Putamen (tissue), 1 donor: ENCODE measurements around the gene BACH2.
A peak's percentile ranks its signal among the peaks of the same experiment; 100 is the strongest.

Experiments used
- DNase-seq: peaks from one replicate; pipeline ENCODE4 v3.0.0-alpha.2; 2016; ENCODE audit warnings: low spot score

BACH2 gene

DNA sequence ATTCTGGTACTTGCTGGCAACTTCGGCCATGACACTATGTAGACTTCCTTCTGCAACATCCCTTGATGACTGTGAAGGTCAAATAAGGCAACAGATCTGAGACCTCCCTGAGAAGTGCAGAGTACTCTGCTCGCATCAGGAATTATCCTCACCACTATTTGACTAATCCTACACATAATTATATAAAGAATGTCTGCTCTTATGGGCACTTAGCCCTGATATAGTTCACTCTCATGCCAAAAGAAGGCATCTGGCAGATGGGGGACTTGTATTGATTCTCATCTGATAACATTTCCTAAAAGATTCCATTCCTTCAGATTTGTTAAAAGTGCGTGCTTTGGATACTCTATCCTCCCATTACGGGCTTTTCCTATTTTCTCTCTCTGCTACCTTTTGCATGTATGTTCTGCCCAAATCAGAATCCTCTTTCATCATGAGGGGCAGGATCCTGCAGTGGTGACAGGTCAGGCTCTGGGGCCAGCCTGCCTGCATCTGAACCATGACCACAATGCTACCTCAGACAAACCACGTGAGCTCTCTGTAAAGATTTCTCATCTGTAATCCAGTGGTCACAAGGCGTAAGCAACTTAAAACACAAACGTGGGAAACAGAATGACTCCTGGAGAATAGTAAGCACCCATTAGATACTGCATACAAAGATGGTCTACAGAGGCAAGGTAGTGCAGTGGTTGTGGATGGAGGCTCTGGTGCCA, 268.4 kb downstream of the BACH2 start:
- DNase-seq = no peak

DNA sequence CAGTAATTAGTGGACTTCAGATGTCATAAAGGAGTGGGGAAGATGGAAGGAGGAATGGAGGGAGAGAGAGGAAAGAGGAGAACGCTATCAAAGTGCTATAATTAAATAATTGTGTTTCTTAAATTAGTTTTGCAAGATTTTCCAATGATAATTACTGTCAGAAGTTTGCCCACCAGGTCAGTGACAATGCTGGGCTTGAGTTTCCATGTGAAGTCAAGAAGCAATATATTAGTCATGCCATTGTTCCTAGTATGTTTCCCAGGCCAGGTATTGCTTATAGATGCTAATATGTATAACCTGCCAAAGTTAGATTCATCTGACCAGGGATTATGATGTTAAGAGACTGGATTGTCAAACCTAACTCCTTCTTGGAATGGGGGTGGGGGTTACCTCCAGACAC, 270.4 kb downstream of the BACH2 start:
- no peak for DNase-seq

DNA sequence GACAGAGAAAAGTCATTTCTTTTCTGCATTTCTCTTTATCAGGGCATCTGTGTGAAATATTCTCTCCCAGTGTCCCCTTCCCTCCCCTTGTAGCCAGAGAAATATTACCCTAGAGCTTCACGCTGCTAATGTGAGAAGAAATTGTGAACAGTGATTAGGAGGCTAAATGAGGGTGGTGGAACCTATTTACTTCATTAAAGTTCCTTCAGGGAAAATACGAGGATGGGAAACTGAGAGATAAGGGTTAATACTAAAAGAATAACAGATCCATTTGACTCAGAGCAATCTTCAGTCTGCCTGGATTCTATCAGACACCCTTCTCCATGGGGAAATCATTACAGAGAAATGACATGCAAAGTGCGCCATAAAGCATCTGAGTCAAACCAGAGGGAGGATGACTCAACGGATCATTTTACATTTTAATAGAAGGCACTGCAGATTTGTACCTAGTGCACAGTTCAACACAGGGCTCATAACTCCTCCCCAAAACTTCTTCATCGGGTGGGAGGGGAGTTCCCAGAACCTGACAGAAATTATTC, 271.1 kb downstream of the BACH2 start:
- DNase-seq = peak; percentile 69

DNA sequence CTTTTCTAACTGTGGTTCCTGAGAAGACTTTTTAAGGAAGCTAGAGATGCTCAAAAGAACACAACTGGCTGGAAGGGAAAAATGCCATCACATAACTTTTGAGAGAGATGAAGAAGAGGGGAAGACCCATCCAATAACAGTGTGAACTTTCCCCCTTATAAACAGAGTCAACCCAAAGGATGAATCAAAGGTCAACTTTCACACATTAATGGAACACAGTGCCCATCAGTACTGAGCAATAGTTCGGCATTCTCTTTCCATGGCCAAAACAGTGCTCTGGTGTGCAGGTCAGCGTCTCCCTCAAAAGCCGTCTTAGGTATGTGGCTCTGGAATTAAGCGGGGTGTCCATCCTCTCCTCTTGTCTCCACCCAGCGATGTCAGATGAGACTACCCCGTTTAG, 272.0 kb downstream of the BACH2 start:
- DNase-seq = no peak

DNA sequence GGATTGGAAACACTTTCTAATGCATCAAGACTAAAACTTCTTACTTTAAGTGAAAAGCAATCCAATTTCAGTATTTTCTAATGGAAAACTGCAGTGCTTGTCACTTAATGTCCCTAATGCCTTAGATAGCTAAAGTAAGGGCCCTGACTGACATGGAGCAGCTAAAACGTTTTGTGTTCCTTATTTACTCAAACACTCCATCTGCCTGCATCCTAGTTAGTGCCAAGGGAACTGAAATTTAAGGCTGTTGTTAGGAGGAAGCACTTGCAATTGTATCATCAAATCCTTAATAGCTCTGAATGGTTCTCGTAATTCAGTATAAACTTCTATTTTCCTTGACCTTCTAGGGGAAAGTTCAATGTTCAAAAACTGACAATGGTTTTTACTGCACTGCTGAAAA, 274.9 kb downstream of the BACH2 start:
- DNase-seq = no peak

DNA sequence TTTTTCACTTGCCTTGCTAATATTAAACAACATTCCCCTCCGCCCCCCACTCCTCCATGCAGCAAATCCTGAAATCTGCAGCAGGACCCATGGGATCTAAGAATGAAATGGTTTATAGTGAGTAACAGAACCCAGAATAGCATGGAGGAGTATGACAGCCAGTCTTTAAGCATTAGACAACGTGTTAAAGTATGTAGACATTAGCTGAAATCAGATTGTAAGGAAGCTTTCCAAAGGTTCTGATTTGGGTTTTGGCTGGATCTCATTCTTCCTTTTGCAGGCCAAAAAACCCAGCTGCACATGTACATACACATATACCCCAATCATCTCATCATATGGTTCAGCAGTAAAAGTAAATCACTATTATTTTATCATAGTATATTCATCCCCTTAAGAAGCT, 275.9 kb downstream of the BACH2 start:
- DNase-seq = no peak

DNA sequence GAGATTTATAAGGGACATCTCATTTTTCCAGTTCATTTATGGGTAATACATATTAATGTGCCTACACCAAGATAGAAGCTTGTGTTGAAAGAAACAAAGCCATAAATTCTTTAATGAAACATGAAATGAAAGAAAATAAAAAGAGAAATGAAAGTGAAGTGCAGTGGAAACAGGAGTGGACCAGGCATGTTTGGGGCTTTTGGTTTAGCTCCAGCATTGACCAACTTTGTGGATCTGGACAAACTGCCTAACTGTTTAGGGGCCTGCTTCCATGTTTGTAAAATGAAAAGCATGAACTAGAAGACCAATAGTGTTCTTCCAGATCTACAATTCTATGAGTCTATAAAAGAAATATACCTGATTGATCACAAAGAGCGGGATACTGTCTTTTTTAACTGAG, 277.4 kb downstream of the BACH2 start:
- DNase-seq = no peak

DNA sequence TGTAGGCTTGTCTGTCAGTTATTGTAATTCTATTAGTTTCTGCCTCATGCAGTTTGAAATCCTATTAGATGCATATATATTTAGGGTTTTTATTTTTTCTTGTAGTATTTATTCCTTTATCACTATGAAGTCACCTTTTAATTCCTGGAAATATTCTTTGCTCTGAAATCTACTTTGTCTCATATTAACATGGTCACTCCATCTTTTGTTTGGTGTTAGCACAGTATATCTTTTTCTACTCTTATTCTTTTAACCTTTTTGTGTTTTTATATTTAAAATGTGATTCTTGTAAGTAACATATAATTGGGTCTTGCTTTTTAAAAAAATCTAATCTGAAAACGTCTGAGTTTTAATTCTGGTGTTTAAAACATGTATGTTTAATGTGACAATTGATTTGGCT, 280.8 kb downstream of the BACH2 start:
- DNase-seq = no peak

DNA sequence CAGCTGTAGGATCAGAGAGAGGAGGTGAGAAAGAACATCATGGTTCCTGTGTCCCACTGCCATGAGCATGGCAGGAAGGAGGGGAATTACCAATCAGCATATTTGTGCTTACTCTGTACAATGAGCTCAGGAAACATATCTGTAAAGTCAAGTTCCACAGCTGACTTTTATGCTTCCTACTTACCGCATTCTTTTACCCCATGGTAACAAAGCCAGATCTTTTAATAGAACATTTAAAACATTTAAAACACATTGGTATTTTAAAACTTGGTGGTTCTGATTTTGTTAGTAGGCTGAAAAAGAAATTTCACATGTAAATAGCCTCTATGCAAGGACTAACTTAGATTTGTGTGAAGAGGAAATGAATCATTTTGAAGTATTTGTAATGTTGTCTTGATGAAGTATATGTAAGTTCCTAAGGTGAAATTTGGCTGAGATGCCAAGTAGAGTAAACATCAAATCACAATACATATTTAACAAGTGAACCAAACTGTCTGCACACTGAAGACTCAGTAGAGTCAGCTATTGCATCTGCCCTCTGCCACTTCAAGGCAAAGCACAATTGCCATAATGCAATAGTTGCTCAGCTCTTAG, 287.6 kb downstream of the BACH2 start:
- DNase-seq = no peak

DNA sequence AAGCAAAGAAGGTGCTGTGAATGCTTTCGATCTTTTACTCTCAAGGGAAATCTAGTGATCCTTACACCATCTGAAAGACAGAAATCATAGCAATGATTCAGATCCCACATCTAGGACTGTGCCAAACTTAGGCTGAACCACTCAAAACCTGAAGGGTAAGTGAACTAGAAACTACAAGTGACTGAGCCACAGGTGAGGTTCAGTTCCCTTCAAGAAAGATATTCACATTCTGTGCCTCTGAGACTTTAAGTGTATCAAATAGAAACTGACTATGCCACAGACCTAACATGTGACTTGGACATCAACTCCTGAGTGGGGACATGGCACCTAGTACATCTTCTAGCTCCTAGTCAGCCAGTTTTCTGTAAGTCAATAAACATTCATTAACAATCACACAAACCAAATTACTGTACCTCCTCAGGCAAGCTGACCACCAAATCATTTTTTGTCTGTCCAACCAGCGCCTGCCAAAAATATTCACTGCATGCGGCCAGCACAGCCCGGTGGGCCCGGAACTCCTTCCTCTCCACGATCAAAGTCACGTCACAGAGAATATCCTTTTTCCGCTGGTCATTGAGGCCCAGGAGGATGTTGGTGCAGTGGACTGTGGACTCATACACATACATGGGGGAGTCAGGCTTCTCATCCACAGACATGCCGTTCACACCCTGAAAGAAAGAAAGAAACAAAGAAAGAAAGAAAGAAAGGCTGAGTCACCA, 288.3 kb downstream of the BACH2 start:
- no peak for DNase-seq

DNA sequence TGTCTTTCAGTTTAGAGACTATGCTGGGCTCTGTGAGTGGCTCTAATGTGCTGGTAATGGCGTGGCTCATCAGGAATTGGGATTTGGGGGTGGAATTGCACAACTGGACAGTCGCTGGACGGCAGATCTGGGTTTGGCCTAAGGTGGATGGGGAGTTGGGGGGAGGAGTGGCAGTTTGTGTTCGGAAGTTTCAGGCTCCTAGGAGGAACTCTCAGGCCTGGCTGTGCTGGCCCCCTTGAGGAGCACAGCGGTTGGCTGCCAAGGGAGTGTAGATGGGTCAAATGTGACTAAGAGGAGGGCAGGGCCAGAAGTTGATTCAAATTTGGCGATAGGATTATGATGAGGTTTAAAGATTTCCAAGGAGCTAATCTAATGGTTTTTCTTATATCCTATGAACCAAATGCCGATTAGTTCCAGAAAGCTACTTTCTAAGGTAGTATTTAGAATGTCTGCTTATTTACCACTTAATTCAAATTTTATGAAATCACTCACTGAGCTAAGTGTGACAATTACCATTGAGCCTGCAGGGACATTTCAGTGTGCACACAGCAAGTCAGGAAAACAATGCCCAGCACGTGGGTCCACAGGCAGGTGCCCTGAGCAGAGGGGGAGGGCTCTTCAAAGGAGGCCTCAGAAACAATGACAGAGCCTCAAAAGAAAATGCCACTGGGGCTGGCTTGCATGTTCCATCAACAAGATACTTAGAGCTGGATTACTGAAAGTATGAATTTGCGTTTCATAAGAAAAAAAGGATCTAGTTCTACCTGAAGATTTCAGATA, 291.4 kb downstream of the BACH2 start:
- DNase-seq = no peak

DNA sequence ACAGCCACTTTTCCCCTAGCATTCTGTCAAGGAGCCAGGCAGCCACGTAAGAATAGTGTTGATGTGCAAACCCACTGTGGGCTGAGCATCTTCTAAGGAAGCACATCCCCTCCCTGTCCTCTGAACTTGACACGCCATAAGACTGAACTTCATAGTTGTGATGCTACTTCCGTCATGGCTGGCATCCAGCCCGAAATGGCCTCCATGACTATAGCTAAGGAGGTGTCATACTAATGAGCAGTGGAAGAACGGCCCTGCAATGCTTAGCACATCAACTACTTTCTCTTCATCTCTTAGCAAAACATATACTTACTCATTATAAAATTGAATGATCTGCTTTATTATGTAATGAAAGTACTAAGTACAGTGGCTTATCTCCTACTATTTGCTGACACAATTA, 292.1 kb downstream of the BACH2 start:
- DNase-seq = no peak

DNA sequence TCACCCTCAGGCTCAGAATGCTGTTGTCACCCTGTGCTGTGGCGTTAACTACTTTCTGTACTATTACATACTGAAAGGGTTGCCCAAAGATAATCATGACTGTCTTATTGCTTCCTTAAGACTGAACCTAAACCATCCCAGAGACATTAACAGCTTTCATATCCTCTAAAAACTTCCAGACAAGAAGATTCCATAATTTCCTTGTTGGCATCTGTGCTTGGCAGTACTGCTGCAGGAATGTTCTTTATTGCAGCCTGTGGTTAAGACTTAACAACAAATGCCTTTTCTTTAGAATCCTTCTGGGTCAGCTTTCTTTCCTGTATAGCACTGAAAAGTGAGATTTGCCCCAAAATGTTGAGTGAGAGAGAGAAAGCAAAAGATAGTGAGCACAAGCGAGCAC, 292.7 kb downstream of the BACH2 start:
- DNase-seq = no peak

DNA sequence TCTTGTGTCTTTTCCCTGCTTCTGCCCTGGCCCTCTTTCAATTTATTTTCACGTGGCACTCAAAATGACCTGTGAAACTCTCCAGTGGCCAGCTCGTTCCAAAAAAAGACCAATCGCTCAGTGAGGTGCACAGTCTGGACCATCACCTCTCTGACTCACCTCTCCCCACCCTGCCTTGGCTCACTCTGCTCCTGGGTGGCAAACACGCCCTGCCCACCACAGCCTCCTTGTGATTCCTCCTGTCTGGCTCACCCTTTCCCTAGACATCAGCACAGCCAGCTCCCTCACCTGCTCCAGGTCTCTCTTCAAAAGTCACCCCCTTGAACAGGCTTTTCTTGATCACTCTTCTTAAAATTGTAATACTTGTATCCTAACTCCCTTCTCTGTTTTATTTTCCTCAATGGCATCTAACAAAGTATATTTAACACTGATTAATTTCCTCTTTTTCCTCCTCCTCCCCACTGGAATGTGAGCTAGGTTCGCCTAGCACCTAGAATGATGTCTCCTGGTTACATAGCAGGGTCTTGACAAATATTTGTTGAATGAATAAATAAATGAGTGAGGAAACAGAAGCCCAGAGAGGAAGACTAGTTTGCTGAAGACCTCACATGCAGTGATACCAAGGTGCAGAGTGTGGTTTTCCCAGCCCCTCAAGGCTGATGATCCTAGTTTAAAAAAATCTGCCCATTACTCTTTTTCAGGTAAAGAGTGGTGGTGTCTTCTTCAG, 293.4 kb downstream of the BACH2 start:
- no peak for DNase-seq

DNA sequence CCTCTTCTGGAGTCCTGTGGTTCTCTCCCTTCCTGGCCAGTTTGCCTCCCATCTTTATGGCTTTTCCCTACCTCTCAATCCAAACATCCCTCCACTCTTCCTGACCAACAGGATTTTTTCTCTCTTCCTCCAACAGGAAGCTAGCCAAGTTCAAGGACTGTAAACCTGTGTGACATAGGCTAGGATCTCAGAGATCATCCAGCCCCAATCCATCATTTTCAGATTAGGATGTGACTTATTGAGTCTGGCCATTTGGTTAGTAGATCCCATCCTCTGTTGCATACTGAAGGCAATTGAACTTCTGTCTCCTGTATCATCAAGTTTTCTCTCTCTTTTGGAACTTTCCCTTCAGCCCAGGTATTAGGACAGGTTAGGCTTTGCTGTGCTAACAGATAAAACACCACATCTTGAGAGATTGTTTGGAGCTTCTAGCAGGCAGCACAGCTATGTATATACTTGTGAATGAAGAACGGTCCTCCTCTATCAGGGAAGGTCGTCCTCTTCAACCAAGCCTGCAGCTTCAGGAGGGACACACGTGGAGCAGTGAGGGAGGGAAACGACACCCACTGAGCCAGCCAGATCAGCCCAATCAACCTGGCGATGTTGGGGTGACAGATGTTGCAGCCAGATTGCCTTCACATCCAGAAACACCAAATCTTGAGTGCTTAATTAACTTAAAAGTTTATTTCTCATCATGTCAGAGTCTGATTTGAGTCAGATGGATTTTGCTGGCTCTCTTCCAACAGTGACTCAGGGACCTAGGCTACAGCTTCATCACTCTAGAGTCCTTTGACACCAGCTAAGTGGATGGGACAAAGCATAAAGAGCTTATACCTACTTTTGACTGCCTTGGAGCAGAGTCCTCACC, 295.5 kb downstream of the BACH2 start:
- DNase-seq = no peak

DNA sequence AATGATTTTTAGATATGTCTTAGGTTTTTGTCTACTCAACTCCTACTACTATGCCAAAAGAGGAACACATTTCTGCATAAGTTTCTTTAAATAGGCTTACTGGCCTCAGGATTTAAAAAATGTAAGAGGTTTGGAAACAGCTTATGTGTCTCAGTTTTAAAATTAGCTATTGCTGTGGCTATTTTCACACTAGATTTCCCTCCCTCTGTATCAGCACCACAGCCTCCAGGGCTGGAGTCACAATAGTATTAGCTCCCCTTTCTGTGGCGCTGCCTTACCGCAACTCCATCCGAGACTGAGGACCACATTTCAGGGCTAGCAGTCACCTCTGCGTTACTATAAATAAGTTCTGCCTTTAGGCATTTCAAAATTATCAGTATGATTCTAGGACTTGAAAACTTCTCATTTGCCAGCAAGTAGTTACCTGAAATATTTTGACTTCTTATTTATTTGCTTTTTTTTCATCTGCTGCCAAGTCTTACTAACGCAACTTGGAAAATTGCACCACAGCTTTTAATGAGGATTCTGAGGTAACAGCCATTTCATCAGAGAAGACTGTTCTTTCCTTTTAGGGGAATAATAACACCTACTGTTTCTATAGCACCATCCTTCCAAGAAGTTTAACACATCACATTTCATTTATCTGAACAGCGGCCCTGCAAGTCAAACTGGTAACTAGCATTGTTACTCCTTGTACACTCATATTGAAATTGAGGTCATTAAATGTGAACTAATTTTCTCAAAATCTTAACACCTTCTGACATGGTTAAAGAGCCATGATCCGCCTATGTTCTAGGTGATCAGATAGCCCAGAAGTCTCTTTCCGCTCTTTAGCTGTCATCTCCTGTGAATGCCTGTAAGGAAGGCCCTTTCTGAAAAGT, 296.5 kb downstream of the BACH2 start:
- no peak for DNase-seq

DNA sequence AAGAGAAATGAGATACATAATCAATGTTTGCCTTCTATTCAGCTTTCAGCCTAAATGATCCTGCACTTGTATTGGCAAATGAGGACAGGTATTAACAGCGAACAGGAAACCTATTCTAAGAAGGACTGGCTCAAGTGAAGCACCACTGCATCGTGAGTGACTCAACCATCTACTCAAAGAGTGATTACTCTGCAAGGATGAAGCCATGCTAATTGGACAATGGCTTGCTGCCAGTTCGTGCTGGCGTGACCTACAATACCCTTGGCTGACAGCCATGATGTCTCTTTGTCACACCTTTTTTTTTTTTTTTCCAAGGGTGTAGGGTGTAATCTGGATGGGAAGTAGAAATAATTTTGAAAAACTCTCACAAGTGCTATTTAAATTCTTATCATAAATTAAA, 297.5 kb downstream of the BACH2 start:
- DNase-seq = no peak

DNA sequence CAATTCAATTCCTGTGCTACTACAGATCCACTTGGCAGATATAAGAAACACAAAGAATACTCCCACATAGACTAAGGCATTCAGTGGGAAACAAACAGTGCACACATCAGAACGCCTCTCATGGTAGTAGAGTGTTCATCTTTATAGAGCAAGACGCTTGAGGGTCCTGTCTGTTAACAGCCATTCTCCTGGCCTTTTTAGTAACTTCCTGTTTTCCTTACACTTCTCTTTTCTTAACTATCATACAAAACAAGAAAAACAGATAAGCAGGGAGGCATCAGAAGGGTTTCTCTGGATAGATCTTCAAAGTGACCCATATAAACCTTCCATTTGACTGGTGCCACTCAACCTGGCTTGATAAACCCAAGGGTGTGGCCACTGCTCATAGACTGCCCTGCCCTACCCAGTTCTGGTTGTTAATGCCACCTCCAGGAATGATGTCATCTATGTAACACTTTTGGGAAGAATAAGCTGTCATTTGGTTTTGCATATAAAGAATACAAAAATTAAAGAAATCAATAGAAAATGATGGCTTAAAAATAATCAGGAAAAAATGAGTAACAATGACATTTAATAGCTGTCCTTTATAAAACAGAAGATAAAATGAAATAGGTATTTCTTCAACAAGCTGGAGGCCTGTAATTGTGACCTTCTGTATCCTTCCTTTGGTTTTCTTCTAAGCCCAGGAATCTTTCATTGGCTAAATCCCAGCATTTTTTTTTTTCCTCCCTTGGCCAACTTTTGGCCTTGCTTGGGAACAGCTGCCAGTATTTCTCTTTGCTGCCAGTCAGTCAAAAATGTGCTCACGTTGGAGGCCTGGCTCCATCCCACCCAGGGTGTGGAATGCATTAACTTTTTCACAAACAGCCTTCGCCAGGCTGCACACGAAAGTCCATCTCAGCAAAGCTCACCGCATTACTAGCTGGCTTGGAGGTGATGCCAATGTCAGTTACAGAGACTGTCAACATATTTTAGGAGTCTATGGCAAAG, 298.9 kb downstream of the BACH2 start:
- no peak for DNase-seq

DNA sequence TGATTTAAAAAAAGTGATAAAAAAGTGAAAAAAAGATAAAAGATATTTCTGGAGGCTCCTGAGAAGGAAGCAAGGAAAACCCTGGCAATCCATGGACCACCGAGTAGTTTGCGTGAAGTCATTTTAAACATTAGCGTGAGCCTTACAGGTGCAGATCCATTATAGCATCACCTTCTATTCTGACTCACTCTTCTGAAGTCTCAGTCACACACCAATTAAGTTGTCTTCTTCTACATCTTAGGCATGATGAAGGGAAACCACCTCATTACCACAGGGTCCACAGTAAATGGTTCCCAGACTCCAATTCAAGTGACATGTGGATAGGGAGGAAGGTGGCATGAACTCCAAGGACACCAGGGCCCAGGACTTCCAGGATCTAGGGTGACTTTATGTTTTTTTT, 303.2 kb downstream of the BACH2 start:
- no peak for DNase-seq
